ENCODE measurements around the gene COX8A.
A peak's percentile ranks its signal among the peaks of the same experiment; 100 is the strongest.

Gene COX8A

DNA sequence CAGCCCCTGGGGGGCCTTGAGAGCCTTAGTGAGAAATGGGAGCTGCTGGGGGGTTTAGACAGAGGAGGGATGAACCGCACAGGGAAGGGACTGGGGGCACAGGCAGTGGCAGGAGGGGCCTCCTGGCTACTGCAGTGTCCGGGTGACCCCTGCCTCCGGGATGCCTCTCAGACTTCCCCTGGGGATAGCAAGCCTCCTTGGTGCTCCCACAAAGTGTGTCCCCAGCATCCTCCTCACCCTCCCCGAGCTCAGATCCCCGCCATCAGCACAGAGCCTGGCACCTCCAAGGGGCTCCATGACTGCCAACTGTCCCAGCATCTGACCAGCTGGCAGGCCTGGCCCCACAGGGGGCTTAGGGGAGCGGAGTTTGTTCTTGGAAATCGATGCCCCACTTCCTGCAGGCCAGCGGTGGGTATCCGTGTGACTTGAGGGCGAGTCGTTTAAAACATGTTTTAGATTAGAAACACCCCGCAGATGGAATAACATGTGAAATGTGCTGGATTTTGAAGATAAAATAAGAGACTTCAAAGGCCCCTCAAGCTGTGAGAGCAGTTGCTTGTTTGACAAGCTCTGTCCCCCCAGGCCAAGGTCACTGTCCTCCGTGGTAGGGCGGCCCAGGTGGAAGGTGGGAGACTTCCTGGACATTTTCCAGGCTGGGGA, 47.8 kb downstream of the COX8A start:
- H3K9me3 Mint-ChIP-seq = no peaks in the 10 kb centered on the region
- H3K27me3 Mint-ChIP-seq (ENCODE audit: low read depth) = peaks cover 13% of the 10 kb centered on the region
- no peaks in the 10 kb centered on the region for H3K36me3 Mint-ChIP-seq (ENCODE audit: low read depth)
- TF ChIP-seq, protein P1, sequence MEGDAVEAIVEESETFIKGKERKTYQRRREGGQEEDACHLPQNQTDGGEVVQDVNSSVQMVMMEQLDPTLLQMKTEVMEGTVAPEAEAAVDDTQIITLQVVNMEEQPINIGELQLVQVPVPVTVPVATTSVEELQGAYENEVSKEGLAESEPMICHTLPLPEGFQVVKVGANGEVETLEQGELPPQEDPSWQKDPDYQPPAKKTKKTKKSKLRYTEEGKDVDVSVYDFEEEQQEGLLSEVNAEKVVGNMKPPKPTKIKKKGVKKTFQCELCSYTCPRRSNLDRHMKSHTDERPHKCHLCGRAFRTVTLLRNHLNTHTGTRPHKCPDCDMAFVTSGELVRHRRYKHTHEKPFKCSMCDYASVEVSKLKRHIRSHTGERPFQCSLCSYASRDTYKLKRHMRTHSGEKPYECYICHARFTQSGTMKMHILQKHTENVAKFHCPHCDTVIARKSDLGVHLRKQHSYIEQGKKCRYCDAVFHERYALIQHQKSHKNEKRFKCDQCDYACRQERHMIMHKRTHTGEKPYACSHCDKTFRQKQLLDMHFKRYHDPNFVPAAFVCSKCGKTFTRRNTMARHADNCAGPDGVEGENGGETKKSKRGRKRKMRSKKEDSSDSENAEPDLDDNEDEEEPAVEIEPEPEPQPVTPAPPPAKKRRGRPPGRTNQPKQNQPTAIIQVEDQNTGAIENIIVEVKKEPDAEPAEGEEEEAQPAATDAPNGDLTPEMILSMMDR (IDR thresholded peaks at IDR 0.05; ENCODE audit: unreplicated experiment in 3 of 3) = no peak
- H3K4me3 Mint-ChIP-seq = no peak overlapping the region
- H3K4me1 Mint-ChIP-seq = peaks cover 27% of the 10 kb centered on the region
- H3K27ac Mint-ChIP-seq = peak overlapping the region in 2 of 3 experiments; percentile 11 to 50

DNA sequence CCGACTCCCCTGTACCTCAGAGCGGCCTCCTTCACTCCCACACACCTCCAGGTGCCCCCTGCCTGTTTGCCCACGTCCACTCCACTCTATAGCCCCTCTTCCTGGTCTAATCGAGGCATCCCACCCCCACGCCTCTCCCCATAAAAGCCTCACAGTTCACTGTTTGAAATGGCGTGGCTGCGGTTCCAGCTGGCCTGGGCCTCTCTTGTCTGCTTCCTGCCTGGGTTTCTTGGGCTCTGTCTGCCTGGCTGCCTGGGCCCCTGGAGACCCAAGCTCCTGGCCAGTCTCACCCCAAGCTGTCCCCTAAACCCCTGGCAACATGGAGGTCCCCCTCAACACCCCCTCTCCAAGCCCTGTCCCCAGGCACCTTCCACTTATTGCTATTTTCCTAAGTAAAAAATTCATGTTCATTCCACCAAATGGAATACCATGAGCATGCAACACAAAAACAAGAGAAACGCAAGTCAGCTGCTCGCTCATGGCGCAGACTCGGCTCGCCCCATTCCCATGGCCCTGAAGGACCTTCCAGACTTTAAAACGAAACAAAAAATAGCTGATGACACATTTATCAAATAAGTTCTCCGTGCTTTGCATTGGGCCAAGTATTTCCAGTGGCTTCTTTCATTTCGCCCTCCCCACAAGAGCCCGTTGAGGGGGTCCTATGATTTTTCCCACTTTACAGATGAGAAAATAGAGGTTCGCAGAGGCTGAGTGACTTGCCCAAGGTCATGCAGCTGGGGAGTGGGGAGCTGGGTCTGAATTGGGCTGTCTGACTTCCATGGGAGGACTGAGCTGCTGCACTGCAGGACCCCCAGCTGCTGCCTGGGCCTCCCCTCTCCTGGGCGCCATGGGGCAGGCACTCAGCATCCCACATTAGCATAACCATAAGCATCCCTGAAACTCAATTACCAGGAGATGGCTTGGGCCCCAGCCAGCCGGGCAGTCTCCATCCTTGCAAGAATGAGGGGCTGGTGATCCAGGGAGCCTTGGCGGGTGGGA, 49.6 kb downstream of the COX8A start:
- Mint-ChIP-seq H3K27ac (peak overlapping the region; percentile 60 to 84 (median 74)), H3K9me3 (no peaks in the 10 kb centered on the region), H3K27me3 (ENCODE audit: low read depth) (peaks cover 13% of the 10 kb centered on the region), H3K4me1 (peaks cover 32% of the 10 kb centered on the region), H3K36me3 (ENCODE audit: low read depth) (no peaks in the 10 kb centered on the region), H3K4me3 (no peak overlapping the region)
- TF ChIP-seq, protein P1 (IDR thresholded peaks at IDR 0.05; ENCODE audit: unreplicated experiment in 3 of 3) = no peak

DNA sequence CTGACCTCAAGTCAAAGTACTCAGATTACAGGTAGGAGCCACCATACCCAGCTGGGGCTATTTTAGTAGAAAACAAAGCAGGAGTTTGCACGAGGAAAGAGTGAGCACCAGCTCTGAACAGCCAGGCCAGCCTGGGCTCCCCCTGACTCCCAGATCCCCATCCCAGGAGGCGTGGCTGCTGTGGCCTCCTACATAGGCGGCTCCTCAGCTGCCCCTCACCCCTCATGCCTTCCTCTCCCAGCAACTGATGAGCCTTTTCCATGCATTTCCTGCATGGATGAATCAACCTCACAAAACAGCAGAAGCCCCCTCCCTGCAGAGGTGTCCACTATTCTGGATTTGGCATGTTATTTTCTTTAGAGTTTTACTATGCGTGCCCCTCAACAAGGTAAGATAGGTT, 50.8 kb downstream of the COX8A start:
- Mint-ChIP-seq H3K9me3 (no peaks in the 10 kb centered on the region), H3K36me3 (ENCODE audit: low read depth) (no peaks in the 10 kb centered on the region), H3K27ac (peak overlapping the region in 2 of 3 experiments; percentile 8 to 54), H3K4me1 (peaks cover 37% of the 10 kb centered on the region), H3K27me3 (ENCODE audit: low read depth) (peaks cover 7% of the 10 kb centered on the region), H3K4me3 (no peak overlapping the region)
- TF ChIP-seq, protein P1 (IDR thresholded peaks at IDR 0.05; ENCODE audit: unreplicated experiment in 3 of 3) = no peak

All from nephron (organoid).